Mononuclear cell (primary cell): ENCODE data around the gene C5orf58. TPM values are rescaled to one million over a fixed set of nuclear protein-coding genes. Genes with fewer than 3 reads are reported as not detected.

Source experiments
- H3K27me3 ChIP-seq: 2 replicates; pipeline ENCODE4 v1.6.0; 2011; ENCODE audit warnings: low read length, control low read depth; ENCODE audit not compliant: insufficient read depth
- H3K4me1 ChIP-seq: 2 replicates; pipeline ENCODE4 v1.5.1; 2011; ENCODE audit warnings: mild to moderate bottlenecking, low read length, control low read depth; ENCODE audit not compliant: insufficient read depth
- H3K4me3 ChIP-seq: 2 replicates; pipeline ENCODE4 v1.5.1; 2011; ENCODE audit warnings: mild to moderate bottlenecking, low read length, moderate library complexity
- H3K9me3 ChIP-seq: 2 replicates; pipeline ENCODE4 v1.5.1; 2011; ENCODE audit warnings: low read depth, mild to moderate bottlenecking, control low read depth, low read length
- total RNA-seq: library from RNA; depleted of rRNA; stranded (reverse); fragments of >200 nt; gene quantifications from one replicate; pipeline ENCODE4 v1.2.3, GENCODE V29; 2012

C5orf58 gene
- total RNA-seq, 1 donor = not detected

DNA sequence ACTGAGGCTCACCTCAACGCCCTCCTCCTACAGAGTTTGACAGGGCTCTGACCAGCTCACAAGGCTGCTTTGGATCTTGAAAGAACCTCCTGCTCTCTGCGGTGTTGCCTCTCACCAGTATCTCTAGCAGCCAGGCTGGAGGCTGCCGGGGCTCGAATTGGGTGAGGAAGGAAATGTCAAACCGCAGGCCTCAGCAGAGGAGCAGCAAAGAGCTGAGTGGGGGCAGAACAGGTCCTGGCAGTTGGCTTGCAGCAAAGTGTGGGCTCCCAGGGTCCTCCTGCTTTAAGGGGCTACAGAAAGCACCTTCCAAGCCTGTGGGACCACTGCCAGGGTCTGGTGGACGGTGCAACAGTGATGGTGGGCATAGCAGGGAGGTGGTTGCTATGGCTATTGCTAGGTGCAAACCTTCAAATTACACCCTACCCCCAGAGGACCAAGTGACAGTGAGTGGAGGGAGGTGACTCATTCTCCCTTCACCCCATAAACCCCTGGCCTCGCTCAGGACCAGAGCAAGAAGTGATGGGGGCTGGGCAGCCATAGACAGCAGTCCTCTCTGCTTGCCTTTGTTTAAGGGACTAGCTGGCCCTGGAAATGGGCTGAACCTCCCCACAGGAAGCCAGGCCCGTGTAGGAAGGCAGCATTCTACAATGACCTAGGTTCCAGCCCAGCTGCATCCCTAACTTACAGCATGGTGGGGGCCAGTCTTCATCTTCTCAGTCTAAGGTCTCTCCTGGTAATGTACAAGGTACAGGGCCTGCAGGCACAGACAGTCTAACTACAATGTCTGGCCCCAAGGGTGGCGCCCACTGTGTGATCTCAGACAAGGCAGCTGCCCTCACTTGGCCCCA lies 46.0 kb downstream of the C5orf58 start:
- Histone ChIP-seq H3K9me3 (no peaks in the 10 kb centered on the region), H3K4me3 (no peak overlapping the region), H3K27me3 (no peaks in the 10 kb centered on the region), H3K4me1 (peaks cover 98% of the 10 kb centered on the region)

DNA sequence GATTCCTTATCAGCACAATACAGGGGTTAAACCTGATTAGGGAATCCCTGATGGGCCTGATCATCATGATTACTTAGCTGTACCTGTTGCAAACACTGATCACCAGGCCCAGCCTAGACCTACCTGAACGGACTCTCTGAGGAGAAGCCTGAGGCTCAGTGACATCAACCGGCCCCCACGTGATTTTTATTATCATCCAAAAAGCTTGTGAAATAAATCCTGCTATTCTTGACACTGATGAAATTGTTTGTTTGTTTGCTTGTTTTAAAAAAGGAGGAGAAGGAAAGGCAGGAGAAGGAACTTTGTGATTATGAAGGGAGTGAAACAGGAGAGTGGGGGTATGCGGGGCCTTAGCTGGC lies 46.7 kb downstream of the C5orf58 start:
- peaks cover 95% of the 10 kb centered on the region for H3K4me1 ChIP-seq
- no peaks in the 10 kb centered on the region for H3K9me3 ChIP-seq
- H3K4me3 ChIP-seq = no peak overlapping the region
- H3K27me3 ChIP-seq = no peaks in the 10 kb centered on the region

DNA sequence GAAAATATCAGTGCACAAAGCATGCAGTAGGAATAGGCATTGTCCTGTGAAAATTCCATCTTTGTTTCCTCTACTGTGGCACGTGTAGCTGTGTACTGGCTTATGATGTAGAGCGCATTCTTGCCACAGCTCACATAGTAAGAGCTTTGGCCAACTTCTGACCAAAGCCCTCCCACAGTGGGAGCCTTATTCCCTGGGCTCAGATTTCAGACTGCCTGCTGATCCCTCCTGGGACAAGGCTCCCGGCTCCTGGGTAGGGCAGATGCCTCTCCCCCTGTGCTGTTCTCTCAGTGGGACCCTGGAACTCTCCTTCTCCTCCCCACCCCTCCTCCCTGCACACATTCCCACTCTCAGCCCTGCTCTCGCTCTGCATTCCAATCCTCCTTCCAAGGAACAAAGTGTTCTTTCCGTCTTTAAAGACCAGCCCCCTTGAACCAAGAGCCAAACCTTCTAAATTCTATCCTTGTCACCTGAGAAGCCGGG lies 47.3 kb downstream of the C5orf58 start:
- Histone ChIP-seq H3K9me3 (no peaks in the 10 kb centered on the region), H3K4me3 (no peak overlapping the region), H3K4me1 (peaks cover 94% of the 10 kb centered on the region), H3K27me3 (no peaks in the 10 kb centered on the region)

DNA sequence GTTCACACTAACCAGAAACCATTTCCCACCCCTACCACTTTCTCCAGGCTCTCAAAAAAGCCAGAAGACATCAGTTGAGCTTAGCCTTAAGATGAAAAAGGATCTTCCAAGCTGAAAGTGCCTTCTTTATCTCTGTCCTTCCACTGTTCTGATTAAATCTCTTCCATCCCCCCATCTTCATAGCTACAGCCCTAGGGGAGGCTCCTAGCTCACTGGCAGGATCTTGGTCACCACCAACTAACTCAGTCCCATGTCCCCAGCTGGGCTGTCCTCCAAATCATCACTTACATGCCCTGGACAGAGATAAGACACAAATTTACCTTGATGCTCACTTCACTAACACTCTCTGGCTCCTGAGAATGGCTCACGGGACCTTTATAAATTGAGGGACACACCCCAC lies 50.5 kb downstream of the C5orf58 start:
- Histone ChIP-seq H3K4me3 (no peak overlapping the region), H3K9me3 (no peaks in the 10 kb centered on the region), H3K27me3 (no peaks in the 10 kb centered on the region), H3K4me1 (peaks cover 94% of the 10 kb centered on the region)

DNA sequence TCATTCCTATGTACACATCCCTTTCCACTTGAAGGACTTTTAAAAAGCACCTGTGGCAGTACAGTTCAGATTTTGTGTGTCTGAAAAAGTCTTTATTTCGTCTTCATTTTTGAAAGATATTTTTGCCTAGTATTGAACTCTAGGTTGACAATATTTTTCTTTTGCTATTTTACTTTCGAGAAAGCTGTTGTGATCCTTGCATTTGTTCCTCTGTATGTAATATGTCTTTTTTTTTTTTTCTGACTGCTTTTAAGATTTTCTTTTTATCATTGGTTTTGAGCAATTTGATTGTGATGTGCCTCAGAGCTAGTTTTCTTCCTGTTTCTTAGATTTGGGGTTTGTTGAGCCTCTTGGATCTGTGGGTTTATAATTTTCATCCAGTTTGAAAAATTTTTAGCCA lies 51.4 kb downstream of the C5orf58 start:
- Histone ChIP-seq H3K27me3 (no peaks in the 10 kb centered on the region), H3K9me3 (no peaks in the 10 kb centered on the region), H3K4me1 (peaks cover 95% of the 10 kb centered on the region), H3K4me3 (no peak overlapping the region)

DNA sequence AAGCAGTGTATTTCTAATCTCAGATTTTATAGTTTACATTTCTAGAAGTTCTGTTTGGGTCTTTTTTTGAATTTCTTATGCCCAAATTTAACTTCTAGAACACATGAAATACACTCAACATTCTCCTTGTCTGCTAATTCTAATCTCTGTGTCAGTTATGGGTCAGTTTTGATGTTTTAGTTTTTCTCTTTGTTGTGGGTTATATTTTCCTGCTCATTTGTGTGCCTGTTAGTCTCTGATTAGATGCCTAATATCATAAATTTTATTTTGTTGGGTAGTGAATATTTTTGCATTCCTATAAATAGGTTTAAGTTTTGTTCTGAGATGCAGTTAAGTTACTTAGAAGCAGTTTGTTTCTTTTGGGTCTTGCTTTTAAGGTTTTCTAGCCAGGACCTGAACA lies 52.4 kb downstream of the C5orf58 start:
- no peaks in the 10 kb centered on the region for H3K9me3 ChIP-seq
- no peaks in the 10 kb centered on the region for H3K27me3 ChIP-seq
- no peak overlapping the region for H3K4me3 ChIP-seq
- peaks cover 95% of the 10 kb centered on the region for H3K4me1 ChIP-seq

DNA sequence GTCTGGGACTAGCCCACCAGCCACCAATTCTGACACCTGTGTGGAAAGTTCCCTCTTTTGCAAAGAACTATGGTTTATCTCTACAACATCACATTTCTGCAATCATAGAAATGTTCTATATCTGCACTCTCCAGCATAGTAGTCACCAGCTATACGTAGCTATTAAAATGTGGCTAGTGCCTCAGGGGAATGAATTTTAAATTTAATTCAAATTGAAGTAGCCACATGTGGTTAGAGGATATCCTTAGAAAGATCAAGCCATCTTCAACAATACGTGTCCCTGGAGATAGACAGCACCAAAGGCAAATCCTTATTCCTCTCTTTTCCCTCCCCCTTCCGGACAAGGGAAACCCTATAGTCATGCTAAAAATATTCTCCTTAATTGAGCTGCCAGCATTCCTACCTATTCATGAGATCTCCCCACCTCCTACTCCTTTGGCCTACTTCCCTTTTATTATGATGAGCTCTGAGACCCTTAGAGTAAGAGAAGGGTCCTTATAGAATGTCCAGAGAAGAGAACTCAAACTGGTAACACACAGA lies 53.7 kb downstream of the C5orf58 start:
- peaks cover 95% of the 10 kb centered on the region for H3K4me1 ChIP-seq

DNA sequence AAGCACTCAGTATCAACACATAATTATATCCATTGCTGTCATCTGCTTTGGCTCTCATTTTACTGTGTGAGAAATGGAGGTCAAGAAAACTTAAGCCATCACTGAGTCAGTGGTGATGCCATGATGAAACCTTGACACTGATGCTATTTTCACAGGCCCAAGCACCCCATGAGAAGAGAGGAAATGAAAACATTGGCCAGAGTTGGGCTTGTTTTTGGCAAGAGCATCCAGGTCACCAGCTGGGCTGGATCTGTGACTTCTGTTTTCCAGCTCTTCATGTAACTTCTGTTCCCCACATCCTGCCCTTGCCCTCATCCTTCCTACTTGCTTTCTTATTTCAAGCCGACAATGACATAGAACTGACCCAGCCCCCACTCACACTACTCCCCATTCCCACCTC lies 54.7 kb downstream of the C5orf58 start:
- H3K27me3 ChIP-seq = no peaks in the 10 kb centered on the region
- H3K4me3 ChIP-seq = no peak overlapping the region
- H3K9me3 ChIP-seq = no peaks in the 10 kb centered on the region
- peaks cover 95% of the 10 kb centered on the region for H3K4me1 ChIP-seq

More for the DNA sequence above, 53.7 kb downstream of the C5orf58 start:
- Histone ChIP-seq H3K9me3 (no peaks in the 10 kb centered on the region), H3K27me3 (no peaks in the 10 kb centered on the region), H3K4me3 (no peak overlapping the region)

DNA sequence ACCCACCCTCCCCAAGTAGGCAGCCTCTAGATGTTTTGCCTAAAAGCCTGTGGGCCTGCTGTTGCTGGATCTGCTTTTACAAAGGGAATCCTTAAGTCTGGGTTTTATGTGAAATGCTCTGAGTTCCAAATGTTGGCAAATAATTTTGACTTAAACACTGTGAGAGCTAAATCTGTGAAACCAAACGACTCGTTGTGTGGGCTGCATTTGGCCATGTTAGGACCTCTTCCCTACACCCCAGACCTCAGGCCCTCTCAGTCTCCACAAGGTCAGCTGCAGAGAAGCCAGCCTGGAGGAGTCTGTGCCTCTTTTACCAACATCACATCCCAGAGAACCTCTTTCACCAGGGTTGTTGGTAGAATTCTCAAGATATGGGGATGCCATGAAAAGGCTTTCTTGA lies 55.4 kb downstream of the C5orf58 start:
- Histone ChIP-seq H3K9me3 (no peaks in the 10 kb centered on the region), H3K27me3 (no peaks in the 10 kb centered on the region), H3K4me3 (no peak overlapping the region), H3K4me1 (peaks cover 95% of the 10 kb centered on the region)

DNA sequence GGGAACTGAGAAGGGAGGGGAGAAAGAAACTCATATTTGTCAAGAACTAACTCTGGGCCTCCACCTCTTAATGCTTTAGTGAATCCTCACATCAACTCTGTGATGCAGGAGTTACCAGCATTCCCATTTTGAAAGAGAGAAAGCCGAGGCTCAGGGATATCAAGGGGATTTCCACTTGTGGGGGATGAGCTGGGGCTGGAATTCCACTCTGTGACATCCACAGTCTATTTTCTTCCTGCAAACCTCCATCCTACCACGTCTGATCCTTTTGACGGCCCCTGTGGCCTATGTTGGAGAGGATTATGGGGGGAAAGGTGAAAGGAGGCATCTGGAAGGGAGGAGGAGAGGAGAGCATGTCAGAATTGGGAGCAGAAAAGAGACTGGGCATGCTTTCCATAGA lies 55.8 kb downstream of the C5orf58 start:
- H3K4me3 ChIP-seq = no peak overlapping the region
- H3K27me3 ChIP-seq = no peaks in the 10 kb centered on the region
- H3K9me3 ChIP-seq = no peaks in the 10 kb centered on the region
- H3K4me1 ChIP-seq = peaks cover 95% of the 10 kb centered on the region

DNA sequence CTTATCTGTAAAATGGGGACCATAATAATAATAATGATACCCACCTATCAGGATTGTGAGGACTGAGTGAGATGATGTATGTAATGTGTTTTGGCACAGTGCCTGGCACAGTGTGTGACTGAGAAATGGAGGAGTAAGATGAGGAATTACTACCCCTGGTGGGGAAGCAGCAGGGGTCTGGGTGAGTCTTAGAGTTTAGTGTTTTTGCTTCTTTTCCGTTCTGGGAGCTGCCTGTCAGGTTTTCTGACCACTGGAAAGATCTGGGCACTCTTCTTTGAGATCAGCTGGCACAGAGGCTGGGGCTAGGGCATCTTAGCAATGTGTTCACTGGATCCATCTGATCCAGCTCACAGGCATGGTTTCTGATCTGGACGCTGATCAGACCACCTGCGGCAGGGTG lies 56.3 kb downstream of the C5orf58 start:
- peaks cover 95% of the 10 kb centered on the region for H3K4me1 ChIP-seq
- no peaks in the 10 kb centered on the region for H3K27me3 ChIP-seq
- no peaks in the 10 kb centered on the region for H3K9me3 ChIP-seq
- H3K4me3 ChIP-seq = no peak overlapping the region

DNA sequence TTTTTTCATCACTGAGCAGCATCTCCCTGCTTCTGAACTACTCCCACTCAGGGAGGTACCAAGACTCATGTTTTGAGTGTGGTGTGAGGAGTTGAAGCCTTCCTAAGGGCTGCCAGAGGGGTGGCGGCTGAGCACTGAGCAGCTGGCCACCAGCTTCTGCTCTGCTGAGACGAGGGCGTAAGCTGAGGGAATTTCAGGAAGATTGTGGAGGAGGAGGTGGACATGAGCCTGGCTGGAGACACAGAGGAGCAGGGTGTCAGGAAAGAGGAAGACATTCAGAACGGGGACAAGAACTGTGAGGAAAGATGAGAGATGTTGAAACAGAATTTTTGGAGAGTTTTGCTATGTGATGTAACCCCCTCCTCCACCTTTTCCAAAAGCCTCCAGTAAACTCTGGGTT lies 57.0 kb downstream of the C5orf58 start:
- H3K4me1 ChIP-seq = peaks cover 98% of the 10 kb centered on the region
- H3K27me3 ChIP-seq = no peaks in the 10 kb centered on the region
- no peaks in the 10 kb centered on the region for H3K9me3 ChIP-seq
- H3K4me3 ChIP-seq = no peak overlapping the region

DNA sequence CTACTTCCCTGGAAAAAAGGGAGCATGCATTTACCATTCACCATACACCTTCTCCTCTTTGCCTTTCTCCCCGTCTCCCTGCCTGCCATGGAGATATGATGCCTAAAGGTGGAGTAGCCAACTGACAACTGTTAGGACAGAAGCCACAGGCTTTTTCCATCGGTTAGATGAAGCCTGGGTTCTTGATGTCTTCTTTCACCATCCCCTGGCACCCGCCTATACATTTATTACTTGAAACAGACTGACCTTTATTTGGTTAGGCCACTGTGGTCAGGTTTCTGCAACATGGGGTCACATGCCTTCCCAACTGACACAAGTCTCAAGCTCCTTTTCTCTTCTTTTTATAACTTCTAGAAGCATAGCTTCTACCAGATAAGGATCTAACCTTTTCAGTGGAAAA lies 57.7 kb downstream of the C5orf58 start:
- Histone ChIP-seq H3K4me1 (peaks cover 100% of the 10 kb centered on the region), H3K27me3 (no peaks in the 10 kb centered on the region), H3K9me3 (no peaks in the 10 kb centered on the region), H3K4me3 (no peak overlapping the region)

DNA sequence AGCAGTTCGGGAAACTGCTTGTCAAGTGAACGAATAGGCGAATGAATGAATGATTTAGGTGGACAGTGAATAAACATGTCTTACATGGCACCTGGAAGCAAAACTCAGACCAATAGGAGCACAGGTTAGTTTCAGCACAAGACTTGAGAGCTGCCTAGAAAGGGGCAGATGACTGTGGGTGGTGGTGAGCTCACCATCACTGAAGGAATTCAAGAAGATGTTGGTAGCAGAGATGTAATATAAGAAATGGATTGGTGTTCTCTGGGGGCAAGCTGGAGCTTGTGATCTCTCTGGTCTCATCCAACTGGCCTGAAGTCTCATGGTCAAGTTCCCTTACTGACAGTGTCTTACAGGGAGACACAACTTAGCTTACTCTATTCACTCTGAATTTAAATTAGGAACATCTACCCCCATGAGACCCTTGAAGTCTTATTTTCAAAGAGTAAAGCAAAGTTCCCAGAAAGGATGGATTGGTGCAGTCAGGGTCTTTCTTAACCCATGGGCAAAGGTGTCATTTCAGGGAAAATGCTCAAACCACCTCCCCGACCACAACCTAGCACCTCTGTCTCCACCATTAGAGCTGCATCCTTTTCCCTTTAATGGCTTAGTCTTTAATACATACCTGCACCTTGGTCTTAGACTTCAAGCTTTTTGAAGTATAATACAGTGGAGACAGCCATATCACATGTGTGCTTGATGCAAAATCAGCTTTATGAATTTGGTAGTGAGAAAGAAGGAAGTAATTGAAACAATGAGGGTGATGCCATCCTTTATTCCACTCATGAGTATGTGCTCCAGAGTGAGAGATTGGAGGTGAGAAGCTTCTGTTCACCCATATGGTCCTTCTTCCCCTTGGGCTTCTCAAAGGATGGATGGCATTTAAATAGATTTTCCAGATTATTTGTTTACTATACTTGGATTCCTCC lies 59.7 kb downstream of the C5orf58 start:
- Histone ChIP-seq H3K4me1 (peaks cover 85% of the 10 kb centered on the region), H3K4me3 (no peak overlapping the region), H3K9me3 (no peaks in the 10 kb centered on the region), H3K27me3 (no peaks in the 10 kb centered on the region)

DNA sequence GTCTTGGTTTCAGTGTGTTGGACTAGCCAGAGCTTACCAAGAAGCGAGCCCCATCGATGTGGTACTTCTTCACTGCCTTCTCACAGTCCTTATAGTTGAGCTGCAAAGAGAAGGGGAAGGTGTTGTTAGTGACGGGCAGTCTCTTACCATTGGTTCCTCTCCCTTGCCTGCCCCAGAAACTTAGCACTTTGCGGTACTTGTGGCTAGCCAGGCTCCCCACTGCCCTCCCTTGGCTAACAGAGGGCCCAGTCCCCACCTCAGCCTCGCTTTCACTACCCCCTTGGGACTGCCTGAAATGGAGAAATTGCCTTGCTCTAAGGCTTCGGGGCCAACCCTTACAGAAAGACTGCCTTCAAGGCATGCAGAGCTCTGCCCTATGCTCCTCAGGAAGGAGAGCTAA lies 60.5 kb downstream of the C5orf58 start:
- Histone ChIP-seq H3K27me3 (no peaks in the 10 kb centered on the region), H3K4me3 (peak overlapping the region; percentile 0), H3K9me3 (no peaks in the 10 kb centered on the region), H3K4me1 (peaks cover 84% of the 10 kb centered on the region)
